SU-DHL-6 (cell line): ENCODE measurements around the gene LHX3.

ENCODE experiments used
- H2AFZ ChIP-seq: fragments of 200-600 bp; sonication (generic); 2 replicates; pipeline ENCODE4 v1.6.1; 2014; ENCODE audit warnings: low read depth, mild to moderate bottlenecking, moderate library complexity, mixed read lengths, antibody characterized with exemption, low read length; ENCODE audit not compliant: severe bottlenecking
- H3F3A ChIP-seq: fragments of 200-600 bp; shearing (Covaris generic); 2 replicates; pipeline ENCODE4 v1.6.0; 2016; ENCODE audit warnings: antibody characterized with exemption, mild to moderate bottlenecking; ENCODE audit not compliant: insufficient read depth
- H3K27ac ChIP-seq: fragments of 200-600 bp; sonication (generic); 2 replicates; pipeline ENCODE4 v1.5.1; 2016; ENCODE audit warnings: low read depth, mild to moderate bottlenecking, low read length, moderate library complexity, mixed read lengths
- H3K27me3 ChIP-seq: fragments of 200-600 bp; sonication (generic), shearing (Covaris generic); 2 replicates; pipeline ENCODE4 v1.6.0; 2014; ENCODE audit warnings: mild to moderate bottlenecking, low read length
- H3K36me3 ChIP-seq: fragments of 200-600 bp; sonication (generic); 2 replicates; pipeline ENCODE4 v1.6.1; 2014; ENCODE audit warnings: mild to moderate bottlenecking, low read length, mixed read lengths
- H3K4me2 ChIP-seq: fragments of 300-600, 200-600 bp; shearing (Covaris generic), sonication (generic); 2 replicates; pipeline ENCODE4 v1.6.0; 2014; ENCODE audit warnings: low read length, low read depth, mild to moderate bottlenecking; ENCODE audit not compliant: poor library complexity, severe bottlenecking
- H3K4me3 ChIP-seq: fragments of 200-600 bp; sonication (generic); 2 replicates; pipeline ENCODE4 v1.5.1; 2014; ENCODE audit warnings: antibody characterized with exemption, low read length, mild to moderate bottlenecking, mixed read lengths; ENCODE audit not compliant: insufficient read depth, poor library complexity, severe bottlenecking
- H3K79me2 ChIP-seq: fragments of 200-600 bp; sonication (generic); 2 replicates; pipeline ENCODE4 v1.6.1; 2014; ENCODE audit warnings: mild to moderate bottlenecking, low read length, moderate library complexity; ENCODE audit not compliant: insufficient read depth
- H3K9ac ChIP-seq: fragments of 200-600 bp; sonication (generic); 2 replicates; pipeline ENCODE4 v1.7.0; 2014; ENCODE audit warnings: mild to moderate bottlenecking, low read length
- H3K9me2 ChIP-seq: fragments of 200-600 bp; sonication (generic); replicated peaks from 2 replicates; pipeline ENCODE4 v1.6.1; 2014; ENCODE audit warnings: low read length; ENCODE audit not compliant: insufficient read depth
- H3K9me3 ChIP-seq: fragments of 200-600 bp; sonication (generic); 2 replicates; pipeline ENCODE4 v1.6.1; 2014; ENCODE audit warnings: low read length, mixed read lengths; ENCODE audit not compliant: insufficient read depth
- H4K20me1 ChIP-seq: fragments of 200-600 bp; sonication (generic); 2 replicates; pipeline ENCODE4 v1.6.1; 2014; ENCODE audit warnings: low read depth, mild to moderate bottlenecking, antibody characterized with exemption, low read length, moderate library complexity, mixed read lengths
- CTCF ChIP-seq: fragments of 200-600 bp; sonication (generic); IDR thresholded peaks from one replicate; pipeline ENCODE4 v1.5.1; 2017; ENCODE audit warnings: antibody characterized with exemption, mild to moderate bottlenecking, low read length, moderate library complexity; ENCODE audit not compliant: insufficient read depth, poor library complexity, severe bottlenecking
- EZH2phosphoT487 ChIP-seq: fragments of 200-600 bp; sonication (generic), shearing (Covaris generic); conservative IDR thresholded peaks from 2 replicates; pipeline ENCODE4 v1.6.1; 2018; ENCODE audit warnings: mild to moderate bottlenecking, antibody characterized with exemption, low read length, moderate library complexity, mixed read lengths

LHX3 gene

GRCh38 chr9:136201174-136201573 lies 3.8 kb downstream of the LHX3 start:
- Histone ChIP-seq H3F3A (no peaks in the 10 kb centered on the region), H3K27ac (no peak overlapping the region), H3K4me3 (no peak overlapping the region), H3K4me2 (no peak overlapping the region), H3K9ac (no peak overlapping the region), H3K79me2 (no peaks in the 10 kb centered on the region), H3K9me2 (no peaks in the 10 kb centered on the region), H4K20me1 (0 out of 2 replicates have a peak, but pooled peaks cover 6% of the 10 kb centered on the region), H3K9me3 (no peaks in the 10 kb centered on the region), H2AFZ (no peak overlapping the region), H3K36me3 (no peaks in the 10 kb centered on the region), H3K27me3 (no peaks in the 10 kb centered on the region)
- TF ChIP-seq EZH2phosphoT487: no peak
- no peak for TF ChIP-seq CTCF

GRCh38 chr9:136200424-136200823 lies 4.5 kb downstream of the LHX3 start:
- Histone ChIP-seq H3K4me2 (no peak overlapping the region), H3K4me3 (no peak overlapping the region), H4K20me1 (no peaks in the 10 kb centered on the region), H3K79me2 (no peaks in the 10 kb centered on the region), H3K36me3 (no peaks in the 10 kb centered on the region), H3K27me3 (no peaks in the 10 kb centered on the region), H3K9ac (no peak overlapping the region), H3F3A (no peaks in the 10 kb centered on the region), H3K27ac (no peak overlapping the region), H2AFZ (no peak overlapping the region), H3K9me3 (no peaks in the 10 kb centered on the region), H3K9me2 (no peaks in the 10 kb centered on the region)
- TF ChIP-seq EZH2phosphoT487 (no peak), CTCF (no peak)

GRCh38 chr9:136199391-136200288 lies 5.3 kb downstream of the LHX3 start:
- Histone ChIP-seq H3K4me3 (no peak overlapping the region), H3K9me2 (no peaks in the 10 kb centered on the region), H3K4me2 (no peak overlapping the region), H2AFZ (no peak overlapping the region), H3K9me3 (no peaks in the 10 kb centered on the region), H3F3A (no peaks in the 10 kb centered on the region), H4K20me1 (no peaks in the 10 kb centered on the region), H3K27ac (no peak overlapping the region), H3K27me3 (no peaks in the 10 kb centered on the region), H3K9ac (no peak overlapping the region), H3K79me2 (no peaks in the 10 kb centered on the region), H3K36me3 (no peaks in the 10 kb centered on the region)
- TF ChIP-seq CTCF (no peak), EZH2phosphoT487 (no peak)
